Mesenteric fat pad (tissue), 1 donor: ENCODE data around the gene RNGTT. TPM values are rescaled to one million over a fixed set of nuclear protein-coding genes. Genes with fewer than 3 reads are reported as not detected.
"Not testable (repeated sequence)": the region's sequence is repeated elsewhere in the genome, so short reads cannot be mapped to it uniquely, and the experiment has no call there.

ENCODE experiments used
- DNase-seq: peaks from one replicate; pipeline ENCODE4 v3.0.0-alpha.2; 2020; ENCODE audit warnings: low spot score
- total RNA-seq: library from RNA; stranded (reverse); fragmentation: NEBNext Ultra II Directional; extraction: Animal tissue kit (Norgen Biotek cat#: 25700); gene quantifications from one replicate; pipeline ENCODE4 v1.2.1, GENCODE V29; 2021
- donor health status: DM: yes; HTN: yes; CAD: no.

The RNGTT gene
- total RNA-seq, 1 donor from 2014 or later = 11.6 TPM

DNA sequence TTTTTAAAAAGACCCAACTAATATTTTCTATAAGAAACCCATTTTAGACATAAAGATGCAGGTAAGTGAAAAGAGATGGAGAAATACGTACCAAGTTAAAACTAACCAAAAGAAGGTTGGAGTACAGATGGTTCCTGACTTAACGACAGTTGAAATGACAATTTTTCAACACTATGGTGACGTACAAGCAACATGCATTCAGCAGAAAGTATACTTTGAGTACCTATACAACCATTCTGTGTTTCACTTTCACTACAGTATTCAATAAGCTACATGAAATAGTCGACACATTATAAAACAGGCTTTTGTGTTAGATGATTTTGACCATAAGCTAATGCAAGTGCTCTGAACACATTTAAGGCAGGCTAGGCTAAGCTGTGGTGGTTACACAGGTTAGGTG is 228.9 kb downstream of the RNGTT start:
- DNase-seq = no peak

DNA sequence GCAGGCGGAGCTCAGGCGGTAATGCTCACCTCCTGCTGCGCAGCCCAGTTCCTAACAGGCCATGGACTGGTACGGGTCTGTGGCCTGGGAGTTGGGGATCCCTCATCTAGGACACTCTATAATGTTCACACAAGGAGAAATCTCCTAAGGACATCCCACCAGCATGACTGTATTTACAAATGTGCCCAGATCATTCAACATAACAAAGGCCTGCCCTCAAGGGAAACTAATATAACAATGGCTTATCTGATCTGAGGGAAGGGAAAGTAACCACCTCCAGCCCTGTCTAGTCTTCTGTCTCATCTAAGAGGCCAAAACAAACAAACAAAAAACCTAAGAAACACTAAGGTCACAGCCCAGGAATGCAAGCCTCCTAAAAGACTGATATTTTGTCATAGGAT is 232.8 kb downstream of the RNGTT start:
- no peak for DNase-seq

DNA sequence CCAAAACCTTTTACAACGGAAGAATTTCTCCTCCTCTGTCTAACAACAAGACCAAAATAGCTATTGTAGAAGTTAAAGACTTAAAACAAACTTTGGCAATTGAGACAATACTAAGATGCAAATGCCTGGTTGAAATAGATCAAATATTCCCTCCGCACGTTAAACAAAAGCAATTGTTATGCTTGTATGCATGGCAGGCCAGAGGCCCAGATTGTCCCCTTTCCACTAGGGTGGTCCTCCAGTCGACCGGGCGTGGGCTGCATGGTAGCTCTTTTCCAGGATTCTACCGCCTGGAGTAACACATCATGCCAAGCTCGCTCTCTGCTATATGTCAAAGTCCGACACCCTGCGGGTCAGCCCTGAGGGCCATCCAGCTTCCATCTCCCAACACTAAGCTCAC is 234.7 kb downstream of the RNGTT start:
- no peak for DNase-seq

DNA sequence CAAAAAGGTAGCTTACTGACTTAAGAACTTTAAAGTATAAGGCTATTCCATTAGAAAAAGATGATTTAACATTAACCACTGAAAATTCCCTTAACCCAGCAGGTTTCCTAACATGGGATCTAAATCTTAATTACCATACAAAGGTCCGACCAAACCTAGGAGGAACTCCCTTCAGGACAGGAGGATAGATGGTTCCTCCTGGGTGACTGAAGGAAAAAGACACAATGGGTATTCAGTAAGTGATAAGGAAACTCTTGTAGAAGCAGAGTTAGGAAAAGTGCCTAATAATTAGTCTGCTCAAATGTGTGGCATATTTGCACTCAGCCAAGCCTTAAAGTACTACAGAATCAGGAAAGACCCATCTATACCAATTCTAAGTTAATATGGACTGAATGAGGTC is 237.0 kb downstream of the RNGTT start:
- not testable (repeated sequence) for DNase-seq

DNA sequence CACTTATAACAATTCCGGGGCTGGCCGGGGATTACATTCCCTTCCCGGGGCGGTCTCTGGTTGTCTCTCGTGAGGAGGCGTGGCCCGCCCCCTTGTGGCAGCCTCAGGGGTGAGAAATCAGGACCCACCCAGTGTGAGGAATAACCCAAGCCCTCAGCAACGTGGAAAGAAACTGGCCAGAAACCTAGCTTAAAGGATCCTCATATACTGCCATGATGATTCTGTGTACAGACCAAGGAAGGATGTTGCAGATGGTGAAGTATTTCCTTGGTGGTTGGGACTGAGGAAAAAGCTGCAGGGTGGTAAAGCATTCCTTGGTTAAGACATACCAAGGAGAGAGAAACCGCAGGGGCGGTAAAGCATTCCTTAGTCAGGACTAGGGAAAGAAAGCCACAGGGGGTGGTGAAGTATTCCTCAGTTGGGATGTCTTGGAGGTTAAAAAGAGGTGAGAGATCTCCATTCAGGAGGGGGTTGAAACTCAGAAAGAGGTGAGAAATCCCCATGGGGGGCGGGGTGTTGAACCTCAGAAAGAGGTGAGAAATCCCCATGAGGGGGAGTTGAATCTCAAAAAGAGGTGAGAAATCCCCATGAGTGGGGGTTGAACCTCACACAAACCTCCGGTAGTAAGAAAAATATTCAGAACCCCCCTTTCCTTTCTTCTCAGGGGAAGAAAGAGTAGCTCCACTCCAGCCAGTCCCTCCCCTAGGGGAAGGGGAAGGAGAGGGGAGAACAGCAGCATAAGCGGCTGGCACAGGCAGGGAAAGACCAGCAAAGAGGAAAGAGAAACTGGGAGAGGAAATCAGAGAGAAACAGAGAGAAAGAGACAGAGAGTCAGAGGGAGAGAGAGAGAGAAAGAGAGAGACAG is 238.1 kb downstream of the RNGTT start:
- no peak for DNase-seq

DNA sequence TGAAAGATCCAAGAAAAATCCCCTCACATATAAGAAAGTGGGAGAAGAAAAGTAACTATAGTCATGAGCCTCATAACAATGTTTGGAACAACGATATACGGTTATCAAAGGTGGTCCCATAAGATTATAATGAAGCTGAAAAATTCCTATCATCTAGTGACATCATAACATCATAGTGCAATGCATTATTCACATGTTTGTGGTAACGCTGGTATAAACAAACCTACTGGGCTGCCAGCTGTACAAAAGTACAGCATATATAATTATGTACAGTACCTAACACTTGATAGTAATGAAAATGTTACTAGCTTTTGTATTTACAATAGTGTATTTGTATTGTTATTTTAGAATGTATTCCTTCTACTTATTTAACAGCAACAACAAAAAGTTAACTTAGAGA is 240.7 kb downstream of the RNGTT start:
- DNase-seq = no peak

DNA sequence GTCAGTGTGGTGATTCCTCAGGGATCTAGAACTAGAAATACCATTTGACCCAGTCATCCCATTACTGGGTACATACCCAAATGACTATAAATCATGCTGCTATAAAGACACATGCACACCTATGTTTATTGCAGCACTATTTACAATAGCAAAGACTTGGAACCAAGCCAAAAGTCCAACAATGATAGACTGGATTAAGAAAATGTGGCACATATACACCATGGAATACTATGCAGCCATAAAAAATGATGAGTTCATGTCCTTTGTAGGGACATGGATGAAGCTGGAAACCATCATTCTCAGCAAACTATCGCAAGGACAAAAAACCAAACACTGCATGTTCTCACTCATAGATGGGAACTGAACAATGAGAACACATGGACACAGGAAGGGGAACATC is 247.0 kb downstream of the RNGTT start:
- DNase-seq = not testable (repeated sequence)

DNA sequence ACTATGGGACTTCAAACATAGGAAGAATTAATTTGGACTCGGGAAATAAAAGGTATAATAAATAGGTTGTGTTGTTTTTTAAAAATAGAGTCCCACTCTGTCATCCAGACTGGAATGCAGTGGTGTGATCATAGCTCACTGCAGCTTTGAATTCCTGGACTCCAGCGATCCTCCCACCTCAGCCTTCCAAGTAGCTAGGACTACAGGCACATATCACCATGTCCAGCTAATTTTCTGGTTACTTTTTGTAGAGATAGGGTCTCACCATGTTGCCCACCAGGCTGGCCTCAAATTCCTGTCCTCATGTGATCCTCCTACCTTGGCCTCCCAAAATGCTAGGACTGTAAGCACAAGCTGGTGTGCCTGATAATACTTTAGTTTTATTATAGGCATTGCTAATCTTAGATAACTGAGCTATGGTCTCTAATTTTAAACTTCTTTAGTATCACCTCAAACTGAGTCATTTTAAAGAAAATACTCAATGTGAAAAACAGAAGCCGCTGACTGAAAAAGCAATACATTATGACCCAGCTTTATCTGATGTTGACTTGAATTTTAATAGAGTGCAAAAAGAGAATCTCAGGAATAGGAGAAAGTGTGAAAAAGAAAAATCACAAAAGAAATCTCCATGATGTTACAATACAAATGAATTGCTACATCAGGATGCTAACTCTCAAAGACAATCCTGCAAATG is 251.0 kb downstream of the RNGTT start:
- DNase-seq = no peak

DNA sequence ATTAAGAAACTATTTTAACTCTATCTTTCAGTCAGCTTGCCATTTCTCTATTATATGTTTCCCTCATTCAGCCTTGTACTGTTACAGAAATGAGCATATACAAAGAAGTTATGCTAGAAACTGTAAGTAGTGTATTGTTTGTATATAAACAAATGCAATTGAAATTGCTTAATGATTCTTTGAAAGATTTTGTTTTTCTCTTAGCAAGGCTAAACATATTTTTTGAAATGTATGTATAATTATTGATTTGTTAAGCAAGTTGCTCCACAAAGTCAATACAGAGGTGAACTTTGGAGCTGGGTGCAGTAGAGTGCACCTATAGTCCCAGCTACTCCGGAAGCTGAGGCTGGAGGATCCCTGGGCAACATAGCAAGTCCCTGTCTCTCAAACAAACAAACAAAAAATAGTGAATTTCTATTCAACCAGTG is 253.6 kb downstream of the RNGTT start:
- no peak for DNase-seq

DNA sequence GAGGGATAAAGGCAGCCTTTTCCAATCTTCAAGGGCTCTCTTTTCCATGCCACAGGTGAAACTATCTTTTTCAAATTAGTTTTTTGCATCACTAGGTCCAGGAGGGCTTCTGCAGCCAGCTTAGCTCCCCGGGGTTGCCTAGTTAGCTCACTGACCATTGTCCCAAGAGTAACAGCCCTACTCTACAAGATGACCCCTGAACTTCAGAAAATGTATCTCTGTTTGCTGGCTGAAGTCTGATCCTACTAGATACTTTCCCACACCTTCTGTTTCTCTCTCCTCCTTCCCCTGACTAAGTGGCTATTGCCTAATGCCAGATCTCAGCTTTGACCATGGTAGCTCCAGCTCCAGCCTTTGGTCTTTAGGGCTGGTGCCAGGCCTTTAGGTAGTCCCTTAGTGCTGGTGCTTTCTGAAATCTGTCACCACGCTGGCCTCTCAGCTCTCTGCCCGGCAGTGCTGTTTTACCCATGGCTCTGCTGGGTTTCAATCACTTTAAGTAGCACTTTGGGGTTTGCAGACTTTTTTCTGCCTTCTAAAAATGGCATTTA is 255.1 kb downstream of the RNGTT start:
- no peak for DNase-seq

DNA sequence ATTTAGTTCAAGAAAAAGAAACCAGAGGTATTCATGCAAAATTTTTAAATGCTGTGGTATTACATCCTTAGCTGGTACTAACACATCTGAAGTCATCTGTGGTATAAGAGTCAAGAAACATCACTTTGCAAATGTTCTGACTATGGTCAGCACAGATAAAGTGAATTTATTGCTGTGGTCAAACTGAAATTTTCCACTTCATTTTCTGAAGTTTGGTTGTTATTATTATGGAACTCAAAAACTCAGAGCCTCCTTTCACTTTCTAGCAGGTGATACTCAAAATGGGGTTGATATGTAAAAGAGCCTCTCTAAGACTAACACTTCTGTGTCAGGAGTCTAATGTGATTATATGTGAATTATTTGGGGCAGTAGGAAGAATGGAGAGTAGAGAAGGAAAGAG is 257.8 kb downstream of the RNGTT start:
- DNase-seq = no peak

DNA sequence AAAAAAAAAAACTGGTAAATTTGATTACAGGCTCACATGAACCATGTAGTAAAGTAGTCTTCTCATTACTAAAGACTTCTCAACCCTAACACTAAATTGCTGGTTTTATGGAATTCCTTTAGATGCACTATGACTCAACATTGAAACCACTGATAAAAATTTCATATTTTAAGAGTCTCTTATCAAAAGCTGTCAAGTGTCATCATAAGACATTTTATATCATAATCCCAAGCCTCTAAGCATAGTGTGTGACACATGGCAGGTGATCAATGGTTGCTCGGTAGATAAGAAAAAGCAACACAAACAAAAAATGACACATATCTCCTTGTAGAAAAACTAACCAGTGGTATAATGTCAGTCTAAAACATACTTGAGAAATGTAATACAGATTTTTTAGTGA is 258.4 kb downstream of the RNGTT start:
- DNase-seq = no peak

DNA sequence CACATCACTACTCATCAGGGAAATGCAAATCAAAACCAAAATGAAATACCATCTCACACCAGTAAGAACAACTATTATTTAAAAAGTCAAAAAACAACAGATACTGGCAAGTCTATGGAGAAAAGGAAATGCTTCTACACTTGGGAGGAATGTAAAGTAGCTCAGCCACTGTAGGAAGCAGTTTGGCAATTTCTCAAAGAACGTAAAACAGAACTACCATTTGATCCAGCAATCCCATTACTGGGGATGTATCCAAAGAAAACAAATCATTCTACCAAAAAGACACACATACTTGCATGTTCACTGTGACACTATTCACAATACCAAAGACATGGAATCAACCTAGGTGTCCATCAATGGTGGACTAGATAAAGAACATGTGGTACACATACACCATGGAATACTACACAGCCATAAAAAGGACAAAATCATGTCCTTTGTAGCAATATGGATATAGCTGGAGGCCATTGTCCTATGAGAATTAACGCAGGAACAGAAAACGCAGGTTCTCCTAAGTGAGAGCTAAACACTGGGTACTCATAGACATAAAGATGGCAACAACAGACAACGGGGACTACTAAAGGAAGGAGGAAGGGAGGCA is 260.4 kb downstream of the RNGTT start:
- DNase-seq = no peak

DNA sequence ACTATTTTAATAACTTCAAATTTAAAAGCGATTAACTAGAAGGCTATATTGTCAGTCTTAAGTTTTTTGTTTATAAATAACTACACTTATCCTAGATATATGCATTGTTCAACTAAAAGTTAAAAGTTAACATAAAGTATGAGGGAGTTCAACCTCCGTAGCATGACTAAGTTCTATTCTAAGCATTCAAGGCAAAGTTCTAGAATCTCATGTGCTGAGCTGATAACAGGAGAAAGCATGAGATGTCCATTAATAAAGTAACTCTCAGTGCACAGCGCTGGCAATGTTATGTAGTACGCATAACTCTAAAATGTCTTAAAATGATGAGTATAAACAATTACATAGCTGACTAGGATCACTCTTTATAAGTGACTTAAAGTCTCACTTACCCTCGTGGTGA is 264.8 kb downstream of the RNGTT start:
- DNase-seq = no peak

DNA sequence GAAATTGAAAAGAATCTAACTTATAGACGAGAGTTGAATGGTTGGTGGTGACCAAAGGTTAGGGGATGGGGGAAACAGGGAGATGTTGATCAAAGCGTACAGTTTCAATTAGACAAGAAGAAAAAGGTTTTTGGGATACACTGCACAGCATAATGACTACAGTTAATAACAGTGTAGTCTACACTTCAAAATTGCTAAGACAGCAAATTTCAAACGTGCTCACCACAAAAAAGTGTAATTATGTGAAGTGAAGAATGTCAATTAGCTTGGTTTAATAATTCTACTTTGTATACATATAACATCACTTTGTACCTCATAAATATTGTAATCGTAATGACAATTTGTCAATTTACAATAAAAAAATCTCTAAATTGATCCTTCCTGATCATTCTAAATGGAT is 267.5 kb downstream of the RNGTT start:
- DNase-seq = no peak

DNA sequence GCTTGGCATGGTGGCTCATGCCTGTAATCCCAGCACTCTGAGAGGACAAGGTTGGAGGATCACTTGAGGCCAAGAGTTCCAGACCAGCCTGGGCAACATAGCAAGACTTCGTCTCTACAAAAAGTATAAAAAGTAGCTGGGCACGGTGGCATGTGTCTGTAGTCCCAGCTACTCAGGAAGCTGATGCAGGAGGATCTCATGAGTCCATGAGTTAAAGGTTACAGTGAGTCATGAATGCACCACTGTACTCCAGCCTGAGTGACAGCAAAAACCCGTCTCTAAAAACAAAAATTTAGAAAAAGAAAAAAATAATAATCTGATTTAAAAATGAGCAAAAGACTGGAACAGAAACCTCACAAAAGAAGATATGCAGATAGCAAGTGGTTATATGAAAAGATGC is 279.7 kb downstream of the RNGTT start:
- DNase-seq = no peak

DNA sequence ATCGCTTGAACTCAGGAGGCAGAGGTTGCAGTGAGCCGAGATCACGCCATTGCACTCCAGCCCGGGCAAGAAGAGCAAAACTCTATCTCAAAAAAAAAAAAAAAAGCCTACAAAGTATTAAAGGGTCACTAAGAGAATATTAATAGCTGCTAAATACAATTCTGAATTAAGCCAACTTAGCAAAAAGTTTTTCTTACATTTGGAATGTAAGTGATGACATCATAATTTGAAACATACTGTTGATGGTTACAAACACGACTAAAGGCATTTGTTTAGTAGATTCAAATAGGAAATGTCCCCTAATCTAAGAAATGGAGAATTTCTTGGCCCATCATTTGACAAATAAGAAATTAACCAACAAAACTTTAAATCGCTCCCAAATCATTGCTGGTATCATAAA is 282.8 kb downstream of the RNGTT start:
- DNase-seq = no peak

DNA sequence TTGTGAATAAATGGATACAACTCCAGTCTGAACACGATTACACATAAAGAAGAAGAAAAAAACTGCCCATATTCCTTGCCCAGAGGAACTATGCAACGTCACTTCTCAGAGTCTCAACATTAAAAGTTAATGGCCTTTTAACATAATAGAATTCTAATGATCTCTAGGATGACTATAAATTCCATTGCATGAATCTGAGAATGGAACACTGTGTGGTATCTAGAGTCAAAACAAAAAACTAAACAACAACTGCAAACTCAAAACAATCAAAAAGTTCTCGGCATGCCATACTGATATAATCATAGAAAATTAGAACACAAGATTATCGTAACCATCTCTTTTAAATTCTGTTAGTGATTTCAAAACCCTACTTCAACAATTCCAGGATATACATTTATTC is 283.6 kb downstream of the RNGTT start:
- DNase-seq = no peak

DNA sequence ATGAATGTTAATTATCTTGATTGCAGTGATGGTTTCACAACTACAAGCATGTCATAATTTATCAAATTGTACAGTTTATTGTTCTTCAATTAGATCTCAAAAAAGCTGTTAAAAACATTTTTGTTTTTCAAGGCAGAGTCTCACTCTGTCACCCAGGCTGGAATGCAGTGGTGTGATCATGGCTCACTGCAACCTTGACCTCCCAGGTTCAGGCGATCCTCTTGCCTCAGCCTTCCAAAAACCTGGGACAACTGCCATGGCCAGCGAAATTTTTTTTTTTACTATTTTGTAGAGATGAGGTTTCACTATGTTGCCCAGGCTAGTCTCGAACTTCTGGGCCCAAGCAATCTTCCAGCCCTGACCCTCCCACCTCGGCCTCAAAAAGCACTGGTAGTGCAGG is 286.1 kb downstream of the RNGTT start:
- no peak for DNase-seq

DNA sequence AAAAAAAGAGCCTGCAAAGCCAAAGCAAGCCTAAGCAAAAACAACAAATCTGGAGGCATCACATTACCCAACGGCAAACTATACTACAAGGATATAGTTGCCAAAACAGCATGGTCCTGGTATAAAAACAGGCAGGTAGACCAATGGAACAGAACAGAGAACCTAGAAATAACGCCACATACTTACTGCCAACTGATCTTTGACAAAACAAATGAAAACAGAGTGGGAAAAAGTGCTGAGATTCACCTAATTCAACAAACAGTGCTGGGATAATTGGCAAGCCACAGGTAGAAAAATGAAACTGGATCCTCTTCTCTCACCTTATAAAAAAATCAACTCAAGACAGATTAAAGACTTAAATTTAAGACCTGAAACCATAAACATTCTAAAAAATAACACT is 291.8 kb downstream of the RNGTT start:
- DNase-seq = no peak

DNA sequence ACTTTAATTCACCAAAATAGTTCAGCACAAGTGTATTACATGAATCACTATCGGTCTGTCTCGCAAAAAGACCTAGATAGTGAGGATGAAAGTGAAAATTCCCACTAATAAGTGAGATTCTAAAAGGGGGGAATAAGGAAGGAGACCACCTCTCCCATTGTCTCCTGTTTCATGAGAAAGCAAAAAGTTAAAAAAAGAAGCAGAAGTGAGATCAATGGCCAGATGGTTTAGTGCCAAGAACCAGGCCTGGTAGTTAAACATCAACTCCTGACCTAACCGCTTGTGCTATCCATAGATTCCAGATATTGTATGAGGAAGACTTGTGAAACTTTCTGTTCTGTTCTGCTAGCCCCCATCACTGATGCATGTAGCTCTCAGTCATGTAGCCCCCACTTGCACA is 293.0 kb downstream of the RNGTT start:
- DNase-seq = no peak

DNA sequence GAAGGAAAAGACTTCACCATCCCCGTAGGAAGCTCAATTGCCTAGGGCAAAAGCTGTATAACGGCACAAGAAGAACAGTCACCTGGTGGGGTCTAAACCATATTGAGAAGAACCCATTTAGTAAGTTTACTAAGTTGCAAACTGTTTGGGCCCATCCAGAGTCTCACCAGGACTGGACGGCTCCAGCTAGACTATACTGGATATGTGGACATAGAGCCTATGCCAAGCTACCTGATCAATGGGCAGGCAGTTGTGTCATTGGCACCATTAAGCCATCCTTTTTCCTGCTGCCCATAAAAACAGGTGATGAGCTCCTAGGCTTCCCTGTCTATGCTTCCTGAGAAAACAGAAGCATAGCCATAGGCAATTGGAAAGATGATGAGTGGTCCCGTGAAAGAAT is 293.9 kb downstream of the RNGTT start:
- DNase-seq = no peak
